Measurements from ENCODE around the gene UBE2G2.

DNA sequence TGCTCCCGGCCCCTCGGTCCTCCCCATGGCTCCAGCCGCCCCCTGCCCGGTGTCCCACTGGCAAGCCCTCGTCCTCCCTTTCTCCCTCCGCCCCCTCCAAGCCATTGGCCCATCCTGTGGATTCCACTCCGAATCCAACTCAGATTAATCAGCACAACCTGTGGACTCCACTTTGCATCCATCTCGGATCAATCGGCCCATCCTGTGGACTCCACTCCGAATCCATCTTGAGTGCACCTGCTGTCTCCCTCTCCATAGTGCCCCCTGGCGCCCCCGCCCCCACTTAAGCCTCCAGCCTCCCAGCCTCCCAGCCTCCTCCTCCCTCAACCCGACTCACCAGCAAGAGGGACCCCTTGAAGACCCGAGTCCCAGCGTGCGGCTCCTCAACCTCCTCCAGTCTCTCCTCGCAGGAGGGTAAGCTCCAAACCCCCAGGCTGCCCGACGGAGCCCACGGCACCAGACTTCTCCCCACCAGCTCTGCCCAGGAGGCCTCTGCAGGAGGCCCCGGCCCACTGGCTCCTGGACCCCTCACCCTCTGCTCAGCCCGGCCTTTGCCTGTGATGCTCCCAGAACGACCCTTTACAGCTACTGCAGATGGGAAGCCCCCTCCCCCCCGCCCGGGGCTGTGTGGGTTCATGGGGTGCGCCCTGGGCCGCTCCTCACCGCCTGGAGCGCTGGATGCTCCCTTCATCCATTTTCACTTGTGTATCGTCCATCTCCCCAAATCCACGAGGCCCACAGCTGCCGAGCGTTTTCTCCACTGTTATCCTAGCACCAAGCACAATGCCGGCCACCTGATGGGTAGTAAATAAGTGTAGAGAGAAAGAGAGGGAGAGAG, 49.6 kb downstream of the UBE2G2 start:
- TF ChIP-seq POLR2A (IDR thresholded peaks at IDR 0.05; ENCODE audit: low read depth, low read length) (no peak), TAF1 (IDR thresholded peaks at IDR 0.05; ENCODE audit: borderline replicate concordance, low read depth, low read length) (no peak)

All from GM12892 (cell line).